GM12864 (cell line): ENCODE data around the gene ARL6IP4.

ENCODE experiments used
- DNase-seq: peaks from one replicate; pipeline ENCODE4 v3.0.0-alpha.2; 2011; ENCODE audit warnings: low read depth
- H3K4me3 ChIP-seq: 2 replicates; pipeline ENCODE4 v1.5.1; 2011; ENCODE audit warnings: mild to moderate bottlenecking, low read depth, low read length, control low read depth
- CTCF ChIP-seq: IDR thresholded peaks from 2 replicates; pipeline ENCODE4 v1.5.1; 2011; ENCODE audit warnings: low read depth, mild to moderate bottlenecking, moderate library complexity, low read length, control low read depth, inconsistent platforms; ENCODE audit errors: missing control alignments

Gene ARL6IP4

DNA sequence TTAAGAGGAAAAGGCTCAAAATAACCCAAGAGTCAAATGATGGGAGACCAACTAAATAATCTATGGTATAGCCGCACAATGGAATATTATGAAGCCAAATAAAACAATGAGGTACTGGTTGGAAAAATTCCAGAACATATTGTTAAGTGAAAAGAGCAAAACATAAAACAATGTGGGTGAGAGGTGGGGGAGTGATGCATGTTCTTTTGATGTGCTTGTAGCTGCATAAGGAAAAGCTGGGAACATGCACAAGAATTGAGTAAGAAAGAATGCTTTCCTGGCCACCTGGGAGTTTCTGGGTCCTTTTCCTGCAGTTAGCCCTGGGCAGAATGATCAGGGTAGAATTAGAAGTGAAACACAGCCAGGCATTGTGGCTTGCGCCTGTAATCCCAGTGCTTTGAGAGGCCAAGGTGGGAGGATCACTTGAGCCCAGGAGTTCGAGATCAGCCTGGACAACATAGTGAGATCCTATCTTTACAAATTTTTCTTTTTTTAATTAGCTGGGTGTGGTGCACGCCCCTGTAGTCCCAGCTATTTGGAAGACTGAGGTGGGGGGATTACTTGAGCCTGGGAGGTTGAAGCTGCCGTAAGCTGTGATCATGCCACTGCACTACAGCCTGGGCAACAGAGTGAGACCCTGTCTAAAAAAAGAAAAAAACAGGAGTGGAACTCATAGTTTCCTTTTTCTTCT, 22.1 kb upstream of the ARL6IP4 start:
- H3K4me3 ChIP-seq = no peak overlapping the region
- no peak for DNase-seq
- TF ChIP-seq CTCF = no peak

GRCh38 chr12:122959566-122960192, 20.8 kb upstream of the ARL6IP4 start:
- no peak for DNase-seq
- TF ChIP-seq CTCF = no peak
- no peak overlapping the region for H3K4me3 ChIP-seq

- no peak overlapping the region for H3K4me3 ChIP-seq
- TF ChIP-seq CTCF = no peak
- DNase-seq = no peak
These were observed 20.3 kb upstream of the ARL6IP4 start for GRCh38 chr12:122960193-122960569.

DNA sequence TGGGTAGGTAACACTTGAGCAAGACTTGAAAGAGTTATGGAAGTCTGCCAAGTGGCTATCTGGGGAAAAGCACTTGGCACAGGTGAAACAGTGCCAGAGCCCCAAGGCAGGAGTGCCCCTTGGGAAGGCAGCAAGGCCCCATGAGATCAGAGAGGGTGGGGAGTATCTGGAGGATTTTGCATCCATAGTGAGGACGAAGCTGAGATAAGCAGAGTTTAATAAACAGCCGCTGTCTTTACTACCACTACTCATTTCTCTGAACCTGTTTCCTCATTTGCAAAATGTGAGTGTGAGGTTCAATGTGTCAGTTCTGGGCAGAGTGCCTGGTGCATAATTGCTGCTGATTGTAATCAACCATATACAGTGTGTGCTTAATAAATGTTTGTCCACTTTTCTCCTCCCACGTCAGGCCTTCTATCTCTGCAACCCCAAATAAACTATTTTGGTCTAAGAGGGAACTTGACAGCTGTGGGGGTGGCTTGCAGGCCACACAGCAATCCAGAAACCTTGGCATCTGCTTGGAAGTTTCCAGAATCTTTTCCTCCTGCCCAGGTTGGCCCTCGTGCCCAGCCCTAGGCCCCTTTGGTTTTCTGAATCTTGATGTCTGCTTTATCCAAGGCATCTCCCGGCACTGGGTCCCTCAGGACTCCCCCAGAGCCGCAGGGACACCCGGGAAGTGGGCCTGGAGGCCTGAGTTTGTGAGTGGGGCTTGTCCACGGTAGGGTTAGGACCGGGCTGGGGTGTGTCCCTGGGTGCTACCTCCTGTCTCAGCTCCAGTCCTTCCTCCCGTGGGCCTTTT, 18.8 kb upstream of the ARL6IP4 start:
- DNase-seq = no peak
- no peak overlapping the region for H3K4me3 ChIP-seq

GRCh38 chr12:122963941-122964265, 16.6 kb upstream of the ARL6IP4 start:
- DNase-seq = no peak
- TF ChIP-seq CTCF = no peak
- H3K4me3 ChIP-seq = no peak overlapping the region

More for the DNA sequence above, 18.8 kb upstream of the ARL6IP4 start:
- no peak for TF ChIP-seq CTCF

GRCh38 chr12:122964439-122965257, 15.8 kb upstream of the ARL6IP4 start:
- no peak for TF ChIP-seq CTCF
- no peak for DNase-seq
- H3K4me3 ChIP-seq = no peak overlapping the region
